SK-N-SH (cell line): ENCODE results near the gene PLD6. TPM values are rescaled to one million over a fixed set of nuclear protein-coding genes. Genes with fewer than 3 reads are reported as not detected.

Experiments
- CTCF ChIA-PET: fragments of 300-600, 350-600 bp; formaldehyde crosslinking; extraction: SDS; loops from one replicate; lab custom pipeline; 2021; lab: Yijun Ruan, JAX
- POLR2A ChIA-PET: fragments of 350-600 bp; sonication (Branson Sonifier 250); formaldehyde crosslinking; extraction: SDS; loops from one replicate; lab custom pipeline; 2020; ENCODE audit warnings: antibody characterized with exemption, inconsistent platforms; lab: Yijun Ruan, JAX
- DNase-seq: peaks from one replicate; pipeline ENCODE4 v3.0.0; 2012
- H2AFZ ChIP-seq: fragments of 200-600 bp; sonication (generic); 2 replicates; pipeline ENCODE4 v1.8.1; 2016; ENCODE audit warnings: antibody characterized with exemption, mild to moderate bottlenecking, low read depth
- H3F3A ChIP-seq: fragments of 200-600 bp; sonication (generic); replicated peaks from 2 replicates; pipeline ENCODE3; 2016; ENCODE audit warnings: antibody characterized with exemption, mild to moderate bottlenecking; ENCODE audit not compliant: insufficient read depth
- H3K27ac ChIP-seq, 2 experiments: fragments of 200-500 bp in 1 of 2; fragments of 200-600 bp in 1 of 2; sonication (Bioruptor generic) in 1 of 2; sonication (generic), shearing (Covaris generic) in 1 of 2; 2 replicates each; pipeline versions ENCODE4 v1.5.1 to v1.6.1; 2014 to 2016; ENCODE audit warnings: low read depth in 2 of 2, inconsistent platforms in 1 of 2, low read length in 1 of 2, mild to moderate bottlenecking in 1 of 2, mixed read lengths in 1 of 2
- H3K27me3 ChIP-seq: fragments of 200-600 bp; sonication (generic), shearing (Covaris generic); 2 replicates; pipeline ENCODE4 v1.6.1; 2016; ENCODE audit warnings: mixed run types; ENCODE audit not compliant: insufficient read depth
- H3K36me3 ChIP-seq, 2 experiments: fragments of 200-500 bp in 1 of 2; fragments of 200-600 bp in 1 of 2; sonication (Bioruptor generic) in 1 of 2; sonication (generic) in 1 of 2; replicated peaks in 1 of 2; 2 replicates each; pipeline versions ENCODE3 to v1.5.1; 2014 to 2016; ENCODE audit warnings: low read length in 1 of 2, mild to moderate bottlenecking in 1 of 2; ENCODE audit not compliant: insufficient read depth in 2 of 2, control insufficient read depth in 1 of 2
- H3K4me1 ChIP-seq, 2 experiments: fragments of 200-500 bp in 1 of 2; fragments of 200-600 bp in 1 of 2; sonication (Bioruptor generic) in 1 of 2; sonication (generic), shearing (Covaris generic) in 1 of 2; 2 replicates each; pipeline versions ENCODE4 v1.5.1 to v1.6.1; 2014 to 2016; ENCODE audit warnings: low read depth in 1 of 2, low read length in 1 of 2, mixed run types in 1 of 2; ENCODE audit not compliant: insufficient read depth in 2 of 2, control insufficient read depth in 1 of 2
- H3K4me2 ChIP-seq: fragments of 200-600 bp; sonication (generic), shearing (Covaris generic); 2 replicates; pipeline ENCODE4 v1.6.1; 2017; ENCODE audit warnings: mixed run types
- H3K4me3 ChIP-seq, 2 experiments: fragments of 200-500 bp in 1 of 2; fragments of 200-600 bp in 1 of 2; sonication (Bioruptor generic) in 1 of 2; sonication (generic), shearing (Covaris generic) in 1 of 2; 2 replicates each; pipeline versions ENCODE4 v1.5.1 to v1.8.1; 2014 to 2016; ENCODE audit warnings: low read depth in 2 of 2, inconsistent platforms in 1 of 2, low read length in 1 of 2, mild to moderate bottlenecking in 1 of 2, mixed read lengths in 1 of 2, moderate library complexity in 1 of 2
- H3K79me2 ChIP-seq: fragments of 200-600 bp; sonication (generic); 2 replicates; pipeline ENCODE4 v1.8.1; 2017; ENCODE audit warnings: mild to moderate bottlenecking; ENCODE audit not compliant: insufficient read depth
- H3K9ac ChIP-seq: fragments of 200-600 bp; sonication (generic); 2 replicates; pipeline ENCODE4 v1.6.1; 2017; ENCODE audit warnings: mixed run types
- H3K9me2 ChIP-seq: fragments of 200-600 bp; sonication (generic); 2 replicates; pipeline ENCODE4 v1.6.1; 2017; ENCODE audit warnings: mixed run types
- H3K9me3 ChIP-seq: fragments of 200-600 bp; sonication (generic); 2 replicates; pipeline ENCODE4 v1.6.1; 2017; ENCODE audit warnings: mixed run types, mild to moderate bottlenecking, moderate library complexity
- H4K20me1 ChIP-seq: fragments of 200-600 bp; sonication (generic); 2 replicates; pipeline ENCODE4 v1.6.1; 2017; ENCODE audit warnings: mild to moderate bottlenecking, mixed run types; ENCODE audit not compliant: insufficient read depth
- CHD2 ChIP-seq: fragments of 150-350 bp; IDR thresholded peaks from 2 replicates; pipeline ENCODE4 v1.6.1; 2018; ENCODE audit warnings: low read length; ENCODE audit not compliant: partially characterized antibody
- CTCF ChIP-seq: fragments of 200-600 bp; sonication (generic); IDR thresholded peaks from 2 replicates; pipeline ENCODE4 v1.6.1; 2017; ENCODE audit warnings: antibody characterized with exemption, mild to moderate bottlenecking, moderate library complexity
- EP300 ChIP-seq, 2 experiments: IDR thresholded peaks; 2 replicates each; pipeline versions ENCODE4 v1.4.0 to v1.6.1; 2012; ENCODE audit warnings: borderline replicate concordance in 1 of 2, low read depth in 1 of 2, low read length in 1 of 2
- EZH2phosphoT487 ChIP-seq: fragments of 200-600 bp; sonication (generic); IDR thresholded peaks from 2 replicates; pipeline ENCODE4 v1.6.1; 2017; ENCODE audit warnings: low read depth, mixed run types, mild to moderate bottlenecking, antibody characterized with exemption, moderate library complexity, borderline replicate concordance
- FOSL2 ChIP-seq: IDR thresholded peaks from 2 replicates; pipeline ENCODE4 v1.4.0; 2012; ENCODE audit warnings: low read depth, mild to moderate bottlenecking, moderate library complexity, borderline replicate concordance
- FOXJ3 ChIP-seq: sonication (generic); formaldehyde crosslinking; IDR thresholded peaks from 2 replicates; pipeline ENCODE4 v1.5.1; 2020; ENCODE audit warnings: mild to moderate bottlenecking, missing genetic modification reagents
- FOXM1 ChIP-seq: IDR thresholded peaks from 2 replicates; pipeline ENCODE4 v1.4.0; 2012; ENCODE audit warnings: low read depth, mild to moderate bottlenecking
- GABPA ChIP-seq: IDR thresholded peaks from 2 replicates; pipeline ENCODE4 v1.4.0; 2012; ENCODE audit warnings: low read depth, mild to moderate bottlenecking
- GATA2 ChIP-seq: sonication (generic); formaldehyde crosslinking; IDR thresholded peaks from 2 replicates; pipeline ENCODE4 v1.5.0; 2020; ENCODE audit warnings: mild to moderate bottlenecking, missing genetic modification reagents
- JUND ChIP-seq: IDR thresholded peaks from 2 replicates; pipeline ENCODE4 v1.4.0; 2012
- MXI1 ChIP-seq: IDR thresholded peaks from 2 replicates; pipeline ENCODE4 v1.6.1; 2012; ENCODE audit warnings: mild to moderate bottlenecking, low read depth, low read length, improper control_type of control experiment
- NFIC ChIP-seq: IDR thresholded peaks from 2 replicates; pipeline ENCODE4 v1.4.0; 2012; ENCODE audit warnings: borderline replicate concordance
- NRF1 ChIP-seq: IDR thresholded peaks from 2 replicates; pipeline ENCODE4 v1.6.1; 2012; ENCODE audit warnings: low read depth, mild to moderate bottlenecking, low read length
- PBX3 ChIP-seq: IDR thresholded peaks from 2 replicates; pipeline ENCODE4; 2012
- POLR2AphosphoS5 ChIP-seq: IDR thresholded peaks from 2 replicates; pipeline ENCODE4 v1.6.1; 2012; ENCODE audit warnings: low read depth, low read length
- RFX5 ChIP-seq: IDR thresholded peaks from 2 replicates; pipeline ENCODE4 v1.6.1; 2012; ENCODE audit warnings: mild to moderate bottlenecking, improper control_type of control experiment, low read length
- SIN3A ChIP-seq: IDR thresholded peaks from 2 replicates; pipeline ENCODE4 v1.6.1; 2012; ENCODE audit warnings: low read depth, mild to moderate bottlenecking, low read length, moderate library complexity, borderline replicate concordance
- TAF1 ChIP-seq: IDR thresholded peaks from 2 replicates; pipeline ENCODE4 v1.6.1; 2012; ENCODE audit warnings: low read depth, mild to moderate bottlenecking, low read length, moderate library complexity, borderline replicate concordance
- TEAD4 ChIP-seq: IDR thresholded peaks from 2 replicates; pipeline ENCODE4 v1.4.0; 2012; ENCODE audit warnings: mild to moderate bottlenecking, borderline replicate concordance; ENCODE audit not compliant: insufficient read depth
- USF2 ChIP-seq: fragments of 150-350 bp; IDR thresholded peaks from 2 replicates; pipeline ENCODE4 v1.6.1; 2017; ENCODE audit warnings: antibody characterized with exemption, low read length, low read depth, borderline replicate concordance
- WGBS: methylation state at CpG from one replicate; pipeline ENCODE4 v1.1.6; 2017; ENCODE audit warnings: low lambda C conversion rate; 5-methylcytosine and 5-hydroxymethylcytosine counted together
- polyA plus RNA-seq, 3 experiments: library from polyadenylated mRNA; depleted of rRNA; stranded (reverse); fragments of >200 nt; gene quantifications; 2 replicates each; pipeline ENCODE4 v1.2.3, GENCODE V29; 2012
- TF ChIP-seq, protein P1 (sequence below): IDR thresholded peaks from 2 replicates; pipeline ENCODE4 v1.4.0; 2012; ENCODE audit warnings: low read depth, borderline replicate concordance

Gene PLD6
- polyA plus RNA-seq, 1 of the 3 experiments (the other 2 are of a cell fraction): 3.7 TPM

DNA sequence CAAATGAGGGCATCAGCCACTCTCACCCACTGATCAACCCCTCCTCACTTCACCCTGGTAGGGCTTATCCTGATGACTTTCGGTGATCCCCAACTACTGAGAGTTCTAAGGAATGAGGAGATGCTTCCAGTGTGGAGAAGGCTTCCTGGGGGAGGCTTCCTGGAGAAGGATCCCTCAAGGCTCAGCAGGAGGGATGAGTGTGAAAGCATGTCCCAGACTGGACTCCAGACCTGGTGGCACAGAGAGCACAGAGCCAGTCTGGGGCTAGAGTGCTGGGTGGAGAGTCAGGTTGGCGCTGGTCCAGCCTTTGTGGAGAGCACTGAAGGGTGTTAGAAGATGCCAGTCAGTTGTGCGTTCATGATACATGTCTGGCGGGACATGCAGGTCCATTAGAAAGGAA is 53.7 kb downstream of the PLD6 start:
- Histone ChIP-seq H3K9ac (peak overlapping the region; percentile 44), H3K36me3 (peaks cover 38 to 56% of the 10 kb centered on the region in 2 experiments), H3K9me2 (no peaks in the 10 kb centered on the region), H4K20me1 (no peaks in the 10 kb centered on the region; the same call in 1 of the 2 replicates), H3K9me3 (no peaks in the 10 kb centered on the region), H3K27me3 (no peaks in the 10 kb centered on the region), H3K4me3 (no peak overlapping the region), H3K4me2 (peak overlapping the region; percentile 36), H2AFZ (no peak overlapping the region), H3K79me2 (peaks cover 7% of the 10 kb centered on the region; the same call in 1 of the 2 replicates), H3F3A (peaks cover 51% of the 10 kb centered on the region), H3K27ac (peak overlapping the region; percentile 60 to 93), H3K4me1 (peaks cover 5 to 41% of the 10 kb centered on the region in 2 experiments; a peak in 3 of 4 replicates)
- ChIA-PET CTCF (interaction anchor here (1.1 kb wide), 1 partner anchor 9 kb away, joined by 4 read pairs; no protein-coding TSS in a partner anchor), POLR2A (no interaction called here)
- DNase-seq: no peak
- TF ChIP-seq CHD2 (no peak), PBX3 (no peak), NFIC (no peak; the same call in 1 of the 2 replicates)
- whole genome bisulfite sequencing: 61% methylated on average over 4 of the region's 4 CpGs

DNA sequence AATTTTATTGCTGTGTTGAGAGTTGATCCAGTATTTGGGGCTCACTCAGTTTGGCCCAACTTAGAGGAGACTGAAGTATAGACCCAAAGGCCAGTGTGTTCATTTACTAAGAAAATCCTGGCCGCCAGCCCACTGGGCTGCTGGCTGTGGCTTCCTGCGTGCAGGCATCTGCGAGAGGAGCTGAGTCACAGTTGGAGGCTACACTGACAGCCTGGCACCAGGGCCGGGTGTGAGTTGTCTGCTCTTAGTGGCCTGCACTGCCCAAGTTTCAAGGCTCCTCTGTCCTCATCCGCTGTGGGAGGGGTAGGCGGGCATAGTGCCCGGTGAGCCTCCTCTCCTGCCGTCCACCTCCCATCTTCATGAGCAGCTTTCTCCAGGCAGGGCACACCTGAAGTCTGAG is 54.2 kb downstream of the PLD6 start:
- H3K9me3 ChIP-seq: no peaks in the 10 kb centered on the region
- CTCF ChIA-PET: interaction anchor here (0.7 to 1.9 kb wide), 2 partner anchors 10 to 115 kb away, joined by 3 to 10 read pairs; no protein-coding TSS in a partner anchor
- H3K27ac ChIP-seq: peak overlapping the region; percentile 66 to 93
- H3K4me2 ChIP-seq: peak overlapping the region; percentile 36
- no peaks in the 10 kb centered on the region for H3K27me3 ChIP-seq
- peaks cover 7% of the 10 kb centered on the region; the same call in 1 of the 2 replicates for H3K79me2 ChIP-seq
- H3K4me3 ChIP-seq: no peak overlapping the region
- peaks cover 36 to 56% of the 10 kb centered on the region in 2 experiments for H3K36me3 ChIP-seq
- H4K20me1 ChIP-seq: no peaks in the 10 kb centered on the region; the same call in 1 of the 2 replicates
- H3K9ac ChIP-seq: peak overlapping the region; percentile 49
- POLR2A ChIA-PET: no interaction called here
- peaks cover 5 to 41% of the 10 kb centered on the region in 2 experiments; a peak in 3 of 4 replicates for H3K4me1 ChIP-seq
- no peaks in the 10 kb centered on the region for H3K9me2 ChIP-seq
- no peak overlapping the region for H2AFZ ChIP-seq
- peaks cover 51% of the 10 kb centered on the region for H3F3A ChIP-seq
- 12% methylated on average over 5 of the region's 8 CpGs for WGBS
- no peak for DNase-seq
- TF ChIP-seq, protein P1, sequence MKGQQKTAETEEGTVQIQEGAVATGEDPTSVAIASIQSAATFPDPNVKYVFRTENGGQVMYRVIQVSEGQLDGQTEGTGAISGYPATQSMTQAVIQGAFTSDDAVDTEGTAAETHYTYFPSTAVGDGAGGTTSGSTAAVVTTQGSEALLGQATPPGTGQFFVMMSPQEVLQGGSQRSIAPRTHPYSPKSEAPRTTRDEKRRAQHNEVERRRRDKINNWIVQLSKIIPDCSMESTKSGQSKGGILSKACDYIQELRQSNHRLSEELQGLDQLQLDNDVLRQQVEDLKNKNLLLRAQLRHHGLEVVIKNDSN: no peak
- TF ChIP-seq FOXJ3 (CRISPR knock-in tag): no peak
- TF ChIP-seq FOSL2: peak; percentile 81
- no peak for TF ChIP-seq CTCF
- no peak for TF ChIP-seq NRF1
- no peak for TF ChIP-seq RFX5
- no peak for TF ChIP-seq MXI1
- TF ChIP-seq USF2: no peak
- no peak for TF ChIP-seq GABPA
- TF ChIP-seq GATA2 (CRISPR knock-in tag): no peak
- TF ChIP-seq FOXM1: no peak
- TF ChIP-seq TEAD4: peak; percentile 54; the same call in 1 of the 2 replicates
- no peak for TF ChIP-seq TAF1
- TF ChIP-seq JUND: peak; percentile 87
- peak; percentile 74 for TF ChIP-seq PBX3
- TF ChIP-seq SIN3A: peak; percentile 94; the same call in 1 of the 2 replicates
- no peak for TF ChIP-seq CHD2
- no peak for TF ChIP-seq EZH2phosphoT487
- peak; percentile 60; the same call in 1 of the 2 replicates for TF ChIP-seq POLR2AphosphoS5
- peak in 1 of 2 experiments; percentile 78; a peak in 1 of 4 replicates for TF ChIP-seq EP300 (IDR thresholded peaks at IDR 0.05; ENCODE audit: borderline replicate concordance in 1 of 2, low read depth in 1 of 2, low read length in 1 of 2)
